ENCODE results near the gene GAREM1. TPM values are rescaled to one million over a fixed set of nuclear protein-coding genes. Genes with fewer than 3 reads are reported as not detected.

The GAREM1 gene
- total and polyA plus RNA-seq, 2 donors (not counting 3 experiments of a cell fraction or from before 2014, with no cell fraction given) = 0.69 to 1.0 TPM

DNA sequence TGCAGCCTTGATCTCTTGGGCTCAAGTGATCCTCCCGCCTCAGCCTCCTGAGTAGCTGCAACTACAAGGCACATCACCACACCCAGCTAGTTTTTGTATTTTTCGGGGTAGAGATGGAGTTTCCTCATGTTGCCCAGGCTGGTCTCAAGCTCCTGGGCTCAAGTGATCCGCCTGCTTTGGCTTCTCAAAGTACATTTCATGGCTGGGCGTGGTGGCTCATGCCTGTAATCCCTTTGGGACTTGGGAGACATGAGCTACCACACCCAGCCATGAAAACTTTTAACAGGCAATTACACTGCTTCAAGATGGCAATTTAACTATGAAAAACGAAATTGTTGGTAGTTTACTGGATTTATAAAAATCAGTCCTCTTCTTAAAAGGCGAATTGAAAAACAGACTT is 211.1 kb downstream of the GAREM1 start:
- Histone ChIP-seq H3K27ac (ENCODE audit: insufficient read depth, low read depth, low read length) (no peak overlapping the region), H3K36me3 (ENCODE audit: control insufficient read depth in 2 of 2, extremely low read depth in 1 of 2, insufficient read depth in 2 of 2, low read length in 2 of 2) (no peaks in the 10 kb centered on the region), H3K79me2 (ENCODE audit: control insufficient read depth, insufficient read depth, low read length) (no peaks in the 10 kb centered on the region), H3K4me2 (ENCODE audit: insufficient read depth, low read length) (no peak overlapping the region), H3K9me3 (replicated peaks; ENCODE audit: control insufficient read depth, insufficient read depth, low read length) (no peaks in the 10 kb centered on the region), H2AFZ (ENCODE audit: low read depth, low read length) (no peak overlapping the region), H3K9me1 (replicated peaks; ENCODE audit: control insufficient read depth, extremely low read depth, insufficient read depth, low read length) (no peaks in the 10 kb centered on the region), H3K9ac (replicated peaks; ENCODE audit: extremely low read depth, insufficient read depth, low read length) (no peak overlapping the region), H3K27me3 (ENCODE audit: control insufficient read depth in 2 of 2, insufficient read depth in 2 of 2, low read length in 2 of 2) (peaks cover 0 to 2% of the 10 kb centered on the region in 2 experiments), H3K4me1 (ENCODE audit: control insufficient read depth, extremely low read depth, insufficient read depth, low read length) (no peaks in the 10 kb centered on the region), H4K20me1 (replicated peaks; ENCODE audit: control insufficient read depth, extremely low read depth, insufficient read depth, low read length) (no peaks in the 10 kb centered on the region), H3K4me3 (replicated peaks in 1 of 3; ENCODE audit: insufficient read depth in 1 of 3, low read depth in 1 of 3, low read length in 3 of 3) (no peak overlapping the region)
- intact Hi-C loops (cut with micrococcal nuclease) (no loop called here), dilution Hi-C loops (cut with MboI; ENCODE audit: extremely low pct_ligation_motif_present, low sequenced_read_pairs) (no loop called here)
- CTCF ChIA-PET = interaction anchor here (1.1 to 2.6 kb wide), 2 partner anchors 12 to 14 kb away, joined by 4 to 8 read pairs; no protein-coding TSS in a partner anchor
- DNase-seq (ENCODE audit: low read depth, low spot score) (no peak), FAIRE-seq (no peak)
- no peak for TF ChIP-seq POLR2AphosphoS5 (IDR thresholded peaks at IDR 0.05; ENCODE audit: insufficient read depth, low read depth, low read length)
- TF ChIP-seq FOS (IDR thresholded peaks at IDR 0.05; ENCODE audit: borderline replicate concordance, insufficient read depth, low read length) = no peak
- POLR2A ChIA-PET = no interaction called here
- BruUV-seq (replicated peaks) = no TSS peak

DNA sequence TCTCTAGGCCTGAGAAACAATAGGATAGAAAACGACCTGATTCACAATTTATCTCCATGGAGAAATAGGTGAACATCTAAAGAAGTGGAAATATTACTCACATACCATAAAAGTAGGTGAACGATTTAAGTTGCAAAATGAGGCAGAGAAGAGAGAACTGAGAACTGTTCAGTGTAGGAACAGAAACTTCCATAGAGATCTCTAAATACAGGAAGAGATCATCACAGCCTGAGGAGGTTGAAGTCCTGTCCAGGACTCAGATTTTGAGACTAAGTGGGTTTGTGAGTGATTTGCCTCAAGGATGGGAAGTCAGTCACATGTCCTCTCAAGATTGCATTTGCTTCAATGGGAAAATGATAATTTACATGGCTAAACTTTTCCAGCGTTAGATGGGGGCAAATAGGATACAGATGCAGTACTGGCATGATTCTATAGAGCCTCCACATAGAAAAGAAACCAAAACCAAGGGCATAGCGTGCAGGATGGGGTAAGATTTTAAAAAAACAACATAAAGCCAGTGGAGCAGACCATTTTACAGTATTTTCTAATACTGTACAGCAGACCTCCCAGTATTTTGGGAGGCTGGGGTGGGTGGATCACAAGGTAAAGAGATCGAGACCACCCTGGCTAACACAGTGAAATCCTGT is 212.0 kb downstream of the GAREM1 start:
- Histone ChIP-seq H3K9me1 (replicated peaks; ENCODE audit: control insufficient read depth, extremely low read depth, insufficient read depth, low read length) (no peaks in the 10 kb centered on the region), H3K9ac (replicated peaks; ENCODE audit: extremely low read depth, insufficient read depth, low read length) (no peak overlapping the region), H4K20me1 (replicated peaks; ENCODE audit: control insufficient read depth, extremely low read depth, insufficient read depth, low read length) (no peaks in the 10 kb centered on the region), H3K27me3 (ENCODE audit: control insufficient read depth in 2 of 2, insufficient read depth in 2 of 2, low read length in 2 of 2) (peaks cover 0 to 2% of the 10 kb centered on the region in 2 experiments), H3K9me3 (replicated peaks; ENCODE audit: control insufficient read depth, insufficient read depth, low read length) (no peaks in the 10 kb centered on the region), H3K79me2 (ENCODE audit: control insufficient read depth, insufficient read depth, low read length) (no peaks in the 10 kb centered on the region), H2AFZ (ENCODE audit: low read depth, low read length) (no peak overlapping the region), H3K4me1 (ENCODE audit: control insufficient read depth, extremely low read depth, insufficient read depth, low read length) (no peaks in the 10 kb centered on the region), H3K4me2 (ENCODE audit: insufficient read depth, low read length) (no peak overlapping the region), H3K4me3 (replicated peaks in 1 of 3; ENCODE audit: insufficient read depth in 1 of 3, low read depth in 1 of 3, low read length in 3 of 3) (no peak overlapping the region), H3K36me3 (ENCODE audit: control insufficient read depth in 2 of 2, extremely low read depth in 1 of 2, insufficient read depth in 2 of 2, low read length in 2 of 2) (no peaks in the 10 kb centered on the region), H3K27ac (ENCODE audit: insufficient read depth, low read depth, low read length) (no peak overlapping the region)
- BruUV-seq (replicated peaks) = no TSS peak
- ChIA-PET POLR2A (no interaction called here), CTCF (interaction anchor here (2.6 kb wide), 1 partner anchor 13 kb away, joined by 8 read pairs; no protein-coding TSS in a partner anchor)
- intact Hi-C loops (cut with micrococcal nuclease) = no loop called here
- FAIRE-seq = no peak
- DNase-seq (ENCODE audit: low read depth, low spot score) = no peak
- dilution Hi-C loops (cut with MboI; ENCODE audit: extremely low pct_ligation_motif_present, low sequenced_read_pairs) = no loop called here
- TF ChIP-seq FOS (IDR thresholded peaks at IDR 0.05; ENCODE audit: borderline replicate concordance, insufficient read depth, low read length) = no peak
- TF ChIP-seq MYC (IDR thresholded peaks at IDR 0.05; ENCODE audit: low read depth, low read length) = no peak
- TF ChIP-seq, protein P1, sequence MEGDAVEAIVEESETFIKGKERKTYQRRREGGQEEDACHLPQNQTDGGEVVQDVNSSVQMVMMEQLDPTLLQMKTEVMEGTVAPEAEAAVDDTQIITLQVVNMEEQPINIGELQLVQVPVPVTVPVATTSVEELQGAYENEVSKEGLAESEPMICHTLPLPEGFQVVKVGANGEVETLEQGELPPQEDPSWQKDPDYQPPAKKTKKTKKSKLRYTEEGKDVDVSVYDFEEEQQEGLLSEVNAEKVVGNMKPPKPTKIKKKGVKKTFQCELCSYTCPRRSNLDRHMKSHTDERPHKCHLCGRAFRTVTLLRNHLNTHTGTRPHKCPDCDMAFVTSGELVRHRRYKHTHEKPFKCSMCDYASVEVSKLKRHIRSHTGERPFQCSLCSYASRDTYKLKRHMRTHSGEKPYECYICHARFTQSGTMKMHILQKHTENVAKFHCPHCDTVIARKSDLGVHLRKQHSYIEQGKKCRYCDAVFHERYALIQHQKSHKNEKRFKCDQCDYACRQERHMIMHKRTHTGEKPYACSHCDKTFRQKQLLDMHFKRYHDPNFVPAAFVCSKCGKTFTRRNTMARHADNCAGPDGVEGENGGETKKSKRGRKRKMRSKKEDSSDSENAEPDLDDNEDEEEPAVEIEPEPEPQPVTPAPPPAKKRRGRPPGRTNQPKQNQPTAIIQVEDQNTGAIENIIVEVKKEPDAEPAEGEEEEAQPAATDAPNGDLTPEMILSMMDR (IDR thresholded peaks at IDR 0.05; ENCODE audit: extremely low read depth in 1 of 2, insufficient read depth in 1 of 2, low read depth in 1 of 2, low read length in 2 of 2) = no peak
- TF ChIP-seq, protein P2, sequence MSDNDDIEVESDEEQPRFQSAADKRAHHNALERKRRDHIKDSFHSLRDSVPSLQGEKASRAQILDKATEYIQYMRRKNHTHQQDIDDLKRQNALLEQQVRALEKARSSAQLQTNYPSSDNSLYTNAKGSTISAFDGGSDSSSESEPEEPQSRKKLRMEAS (IDR thresholded peaks at IDR 0.05; ENCODE audit: insufficient read depth, insufficient read length) = no peak
- no peak for TF ChIP-seq JUN (IDR thresholded peaks at IDR 0.05; ENCODE audit: borderline replicate concordance, insufficient read depth, insufficient read length, low read depth)
- TF ChIP-seq GATA2 (IDR thresholded peaks at IDR 0.05; ENCODE audit: insufficient read depth, insufficient read length, low read depth, low read length) = no peak
- no peak for TF ChIP-seq EZH2 (IDR thresholded peaks at IDR 0.05; ENCODE audit: borderline replicate concordance, low read depth, low read length, severe bottlenecking)
- TF ChIP-seq POLR2AphosphoS5 (IDR thresholded peaks at IDR 0.05; ENCODE audit: insufficient read depth, low read depth, low read length) = no peak
- no peak for TF ChIP-seq POLR2A (IDR thresholded peaks at IDR 0.05; ENCODE audit: low read depth, low read length)

Data from endothelial cell of umbilical vein (primary cell).